K562 (cell line): ENCODE results near the gene CRLF3. TPM values are rescaled to one million over a fixed set of nuclear protein-coding genes. Genes with fewer than 3 reads are reported as not detected.

ENCODE experiments used
- ASH1L ChIP-seq: fragments of 450-650 bp; IDR thresholded peaks from 2 replicates; pipeline ENCODE4 v1.6.1; 2018; ENCODE audit warnings: borderline replicate concordance, mild to moderate bottlenecking, low read depth; ENCODE audit not compliant: partially characterized antibody
- BCLAF1 ChIP-seq, 2 experiments: fragments of 450-650 bp in 1 of 2; IDR thresholded peaks; 2 replicates each; pipeline ENCODE4 v1.6.1; 2011 to 2017; ENCODE audit warnings: low read depth in 2 of 2, antibody characterized with exemption in 1 of 2, borderline replicate concordance in 1 of 2, low read length in 1 of 2, mild to moderate bottlenecking in 1 of 2, mixed read lengths in 1 of 2; ENCODE audit not compliant: control insufficient read depth in 1 of 2
- CBFA2T2 ChIP-seq: fragments of 450-650 bp; conservative IDR thresholded peaks from 2 replicates; pipeline ENCODE4 v1.6.1; 2017; ENCODE audit warnings: mild to moderate bottlenecking
- CBX1 ChIP-seq: sonication (generic); IDR thresholded peaks from 2 replicates; pipeline ENCODE4 v1.6.1; 2016; ENCODE audit warnings: antibody characterized with exemption, low read depth, mild to moderate bottlenecking
- EHMT2 ChIP-seq: fragments of 450-650 bp; IDR thresholded peaks from 2 replicates; pipeline ENCODE4 v1.6.1; 2018; ENCODE audit warnings: antibody characterized with exemption
- ETV1 ChIP-seq: fragments of 450-650 bp; conservative IDR thresholded peaks from 2 replicates; pipeline ENCODE4 v1.6.1; 2016; ENCODE audit warnings: missing genetic modification characterization, control low read depth, low read depth, missing compliant biosample characterization
- EZH2 ChIP-seq: IDR thresholded peaks from 2 replicates; pipeline ENCODE4 v1.6.1; 2012; ENCODE audit warnings: low read depth, mild to moderate bottlenecking, inconsistent platforms, low read length, borderline replicate concordance
- GATA2 ChIP-seq: sonication (generic); formaldehyde crosslinking; IDR thresholded peaks from 2 replicates; pipeline ENCODE4 v1.4.0; 2020; ENCODE audit warnings: mild to moderate bottlenecking, missing genetic modification reagents
- HDAC1 ChIP-seq, 2 experiments: fragments of 450-650 bp; IDR thresholded peaks; 2 replicates each; pipeline ENCODE4 v1.6.1; 2016 to 2017; ENCODE audit warnings: inconsistent platforms in 1 of 2, mild to moderate bottlenecking in 1 of 2, moderate library complexity in 1 of 2
- HOXB6 ChIP-seq: fragments of 250-450 bp; sonication (Bioruptor Pico); IDR thresholded peaks from 2 replicates; pipeline ENCODE4 v1.5.1; 2022; ENCODE audit warnings: mild to moderate bottlenecking, borderline replicate concordance
- JUN ChIP-seq, 2 experiments: sonication (generic) in 1 of 2; formaldehyde crosslinking in 1 of 2; IDR thresholded peaks; 2 replicates each; pipeline versions ENCODE4 v1.6.1 to v1.8.0; 2012 to 2022; ENCODE audit warnings: borderline replicate concordance in 2 of 2, mild to moderate bottlenecking in 2 of 2, improper control_type of control experiment in 1 of 2, low read depth in 1 of 2, low read length in 1 of 2, missing genetic modification reagents in 1 of 2
- KLF10 ChIP-seq: fragments of 250-450 bp; sonication (Bioruptor Pico); IDR thresholded peaks from 2 replicates; pipeline ENCODE4 v1.6.1; 2021; ENCODE audit warnings: matching md5 sums
- POLR2AphosphoS5 ChIP-seq: IDR thresholded peaks from 2 replicates; pipeline ENCODE4 v1.6.1; 2011; ENCODE audit warnings: mild to moderate bottlenecking, low read depth, low read length, moderate library complexity; ENCODE audit not compliant: control insufficient read depth, insufficient read depth
- POLR2B ChIP-seq: fragments of 450-650 bp; IDR thresholded peaks from 2 replicates; pipeline ENCODE4 v1.6.1; 2018; ENCODE audit warnings: low read depth; ENCODE audit not compliant: partially characterized antibody
- RB1 ChIP-seq: fragments of 450-650 bp; IDR thresholded peaks from 2 replicates; pipeline ENCODE4 v1.6.1; 2017; ENCODE audit warnings: low read depth, mild to moderate bottlenecking
- SRSF9 ChIP-seq: fragments of 200-400 bp; formaldehyde crosslinking; IDR thresholded peaks from 2 replicates; pipeline ENCODE4 v1.6.1; 2017; ENCODE audit warnings: low read depth, low read length, borderline replicate concordance
- TBL1XR1 ChIP-seq, 2 experiments: IDR thresholded peaks; 2 replicates each; pipeline ENCODE4 v1.6.1; 2012; ENCODE audit warnings: improper control_type of control experiment in 2 of 2, low read length in 2 of 2, mild to moderate bottlenecking in 1 of 2
- TEAD1 ChIP-seq, 2 experiments: fragments of 450-650 bp in 1 of 2; sonication (generic) in 1 of 2; formaldehyde crosslinking; IDR thresholded peaks; 2 replicates each; pipeline versions ENCODE4 v1.4.0 to v1.8.0; 2020 to 2022; ENCODE audit warnings: mild to moderate bottlenecking in 2 of 2, missing genetic modification reagents in 1 of 2
- TEAD4 ChIP-seq, 2 experiments: sonication (generic) in 1 of 2; formaldehyde crosslinking in 1 of 2; IDR thresholded peaks; 2 replicates each; pipeline versions ENCODE4 v1.6.1 to v1.8.0; 2012 to 2022; ENCODE audit warnings: borderline replicate concordance in 1 of 2, inconsistent platforms in 1 of 2, low read length in 1 of 2, mild to moderate bottlenecking in 1 of 2, missing genetic modification reagents in 1 of 2
- ZBTB33 ChIP-seq: sonication (generic); formaldehyde crosslinking; IDR thresholded peaks from 2 replicates; pipeline ENCODE4 v1.8.1; 2023; ENCODE audit warnings: mild to moderate bottlenecking, missing genetic modification reagents
- ZNF79 ChIP-seq: fragments of 250-450 bp; sonication (Bioruptor Pico); IDR thresholded peaks from 2 replicates; pipeline ENCODE4 v1.4.0; 2020; ENCODE audit warnings: low read depth, mild to moderate bottlenecking, moderate library complexity
- polyA plus RNA-seq, 8 experiments: library from polyadenylated mRNA; depleted of rRNA in 4 of 8; stranded (reverse) in 5 of 8; unstranded in 3 of 8; fragments of >200 nt; fragmentation: Nextera tagmentation in 2 of 8; fragmentation: Illumina TruSeq in 1 of 8; extraction: Ambion mirVana in 2 of 8; extraction: Trizol in 1 of 8; gene quantifications; 2 replicates each; pipeline versions ENCODE4 v1.2.1 to v1.2.3, GENCODE V29; 2011 to 2014; ENCODE audit warnings: inconsistent platforms in 1 of 8, missing spikeins in 1 of 8
- total RNA-seq, 7 experiments: library from RNA; depleted of rRNA in 6 of 7; stranded (reverse); fragments of >200 nt in 6 of 7; fragmentation: Illumina TruSeq in 2 of 7; extraction: Trizol in 2 of 7; gene quantifications; 2 replicates each; pipeline versions ENCODE4 v1.2.1 to v1.2.3, GENCODE V29; 2011 to 2021; ENCODE audit warnings: low replicate concordance in 1 of 7

Gene CRLF3
- total and polyA plus RNA-seq, 9 of the 15 experiments (the other 6 are each of a cell fraction or from before 2014, with no cell fraction given), result 13.2 to 55.9 (median 29.8) TPM

- TF ChIP-seq HDAC1 (IDR thresholded peaks at IDR 0.05), result peak in 1 of 2 experiments; percentile 93; a peak in 2 of 4 replicates
- peak; percentile 94 for TF ChIP-seq RB1
- TF ChIP-seq ETV1 (tag), result 0 out of 2 replicates have a peak, but pooled peaks have one; percentile 34
- no peak; the same call in 1 of the 2 replicates for TF ChIP-seq JUN (IDR thresholded peaks at IDR 0.05; ENCODE audit: borderline replicate concordance, low read depth, low read length)
- 0 out of 2 replicates have a peak, but pooled peaks have one; percentile 40 for TF ChIP-seq JUN (CRISPR knock-in tag; IDR thresholded peaks at IDR 0.05; ENCODE audit: borderline replicate concordance)
- TF ChIP-seq CBX1, result no peak; the same call in 1 of the 2 replicates
- TF ChIP-seq CBFA2T2, result no peak
- no peak for TF ChIP-seq EZH2
- TF ChIP-seq HOXB6, result no peak
- TF ChIP-seq ASH1L, result no peak
- no peak for TF ChIP-seq ZBTB33
- no peak for TF ChIP-seq EHMT2
- TF ChIP-seq POLR2AphosphoS5, result peak; percentile 60
- TF ChIP-seq KLF10 (CRISPR knock-in tag), result no peak
- no peak for TF ChIP-seq TBL1XR1 (IDR thresholded peaks at IDR 0.05; ENCODE audit: low read length in 2 of 2)
- TF ChIP-seq POLR2B, result peak; percentile 75
- TF ChIP-seq BCLAF1 (IDR thresholded peaks at IDR 0.05; ENCODE audit: borderline replicate concordance in 1 of 2, control insufficient read depth in 1 of 2, low read depth in 2 of 2, low read length in 1 of 2), result 0 out of 4 replicates have a peak, but pooled peaks of 1 of the 2 experiments have one; percentile 31
- no peak for TF ChIP-seq ZNF79 (CRISPR knock-in tag)
- no peak for TF ChIP-seq GATA2
- no peak for TF ChIP-seq SRSF9
- peak in 1 of 2 experiments; percentile 79; a peak in 2 of 4 replicates for TF ChIP-seq TEAD1 (CRISPR knock-in tag; IDR thresholded peaks at IDR 0.05)
- TF ChIP-seq TEAD4 (IDR thresholded peaks at IDR 0.05; ENCODE audit: low read length), result peak; percentile 29; the same call in 1 of the 2 replicates
- no peak for TF ChIP-seq TEAD4 (CRISPR knock-in tag; IDR thresholded peaks at IDR 0.05; ENCODE audit: borderline replicate concordance)
These were observed 7.4 kb upstream of the CRLF3 start, which contains the start of gene ATAD5 (continued) for GRCh38 chr17:30831663-30832437.
